GM21390 (cell line): ENCODE results near the gene C14orf119.

ENCODE experiments used
- ATAC-seq: cut with Tn5 transposase; IDR thresholded peaks from one replicate; pipeline ENCODE4 v1.9.1; 2021; ENCODE audit not compliant: unreplicated experiment

C14orf119 gene

GRCh38 chr14:23086565-23086964, 8.7 kb upstream of the C14orf119 start:
- ATAC-seq, result no peak

DNA sequence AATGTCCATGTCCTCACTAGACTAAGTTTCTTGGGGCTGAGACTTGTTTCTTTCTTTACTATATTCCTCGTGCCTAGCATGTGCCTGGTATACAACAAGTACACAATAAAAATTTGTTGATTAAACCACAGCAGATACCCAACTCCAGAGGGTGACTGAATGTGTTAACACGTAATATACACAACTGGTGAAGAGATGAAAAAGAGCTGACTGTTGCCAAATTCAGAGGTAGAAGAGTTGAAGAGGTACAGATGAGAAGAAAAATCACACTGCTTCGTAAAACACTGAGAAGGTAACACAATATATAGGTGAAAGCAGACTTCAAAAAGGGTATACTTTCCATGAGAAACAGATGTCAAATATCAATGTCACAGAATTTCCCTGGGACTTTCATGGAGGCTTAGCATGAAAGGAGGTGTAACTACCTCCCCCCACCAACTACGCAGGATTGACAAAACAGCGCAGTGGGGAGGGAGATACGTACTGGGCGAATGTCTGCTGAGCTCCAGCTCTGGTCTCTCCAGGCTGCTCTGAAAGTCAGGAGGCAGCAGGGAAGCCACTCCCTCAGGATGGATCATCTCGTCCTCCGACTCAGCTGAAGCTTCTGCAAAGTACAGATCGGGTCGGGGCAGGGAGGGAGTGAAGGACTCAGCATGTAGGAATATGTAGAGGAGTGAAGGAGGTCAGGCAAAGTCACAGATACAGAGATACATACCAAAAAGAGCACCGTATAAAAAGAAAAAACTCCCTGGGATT, 5.6 kb upstream of the C14orf119 start:
- no peak for ATAC-seq

DNA sequence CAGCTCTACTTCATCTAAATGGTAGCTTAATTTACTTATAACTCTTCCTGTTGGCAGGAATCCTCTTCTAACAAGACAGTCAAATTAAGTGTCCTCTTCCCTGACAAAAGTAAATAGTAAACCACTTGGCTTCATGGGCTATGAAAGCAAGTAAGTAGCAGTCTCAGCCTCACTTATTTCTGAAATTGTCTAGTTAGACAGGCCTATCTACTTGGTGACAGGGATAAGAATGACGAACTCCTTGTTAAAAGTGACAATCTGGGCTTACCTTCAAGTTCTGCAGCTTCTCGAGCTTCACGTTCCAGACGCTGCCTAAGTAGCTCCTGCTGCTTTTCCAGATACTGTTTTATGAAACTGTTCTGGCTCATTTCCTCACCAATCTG, 5.1 kb upstream of the C14orf119 start:
- ATAC-seq, result no peak

DNA sequence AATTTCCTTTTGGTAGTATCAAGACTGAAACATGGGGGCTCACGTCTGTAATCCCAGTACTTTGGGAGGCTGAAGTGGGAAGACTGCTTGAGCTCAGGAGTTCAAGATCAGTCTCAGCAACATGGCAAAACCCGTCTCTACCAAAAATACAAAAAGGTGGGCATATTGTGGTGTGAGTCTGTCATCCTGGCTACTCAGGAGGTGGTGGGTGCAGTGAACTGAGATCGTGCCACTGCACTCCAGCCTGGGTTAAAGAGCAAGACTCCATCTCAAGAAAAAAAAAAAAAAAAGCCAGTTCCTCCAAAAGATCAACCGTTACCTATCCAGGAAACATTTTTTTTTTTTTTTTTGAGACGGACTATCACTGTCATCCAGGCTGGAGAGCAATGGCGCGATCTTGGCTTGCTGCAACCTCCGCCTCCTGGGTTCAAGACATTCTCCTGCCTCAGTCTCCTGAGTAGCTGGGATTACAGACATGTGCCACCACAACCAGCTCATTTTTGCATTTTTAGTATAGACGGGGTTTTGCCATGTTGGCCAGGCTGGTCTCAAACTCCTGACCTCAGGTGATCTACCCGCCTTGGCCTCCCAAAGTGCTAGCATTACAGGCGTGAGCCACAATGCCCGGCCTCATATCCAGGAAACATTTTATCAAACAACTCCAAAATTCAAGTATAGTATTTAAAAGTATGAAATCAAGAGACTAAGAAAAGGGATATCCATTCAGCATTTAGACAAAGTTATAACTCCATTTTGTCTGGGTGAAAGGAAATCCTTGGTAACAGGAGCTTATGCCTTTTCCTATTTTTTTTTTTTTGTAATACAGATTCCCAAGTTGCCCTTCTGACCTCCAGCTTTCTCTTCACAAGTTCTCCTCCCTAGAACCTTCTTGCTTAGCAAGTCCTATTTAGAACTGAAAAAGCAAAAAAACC, 3.7 kb upstream of the C14orf119 start:
- ATAC-seq, result no peak

DNA sequence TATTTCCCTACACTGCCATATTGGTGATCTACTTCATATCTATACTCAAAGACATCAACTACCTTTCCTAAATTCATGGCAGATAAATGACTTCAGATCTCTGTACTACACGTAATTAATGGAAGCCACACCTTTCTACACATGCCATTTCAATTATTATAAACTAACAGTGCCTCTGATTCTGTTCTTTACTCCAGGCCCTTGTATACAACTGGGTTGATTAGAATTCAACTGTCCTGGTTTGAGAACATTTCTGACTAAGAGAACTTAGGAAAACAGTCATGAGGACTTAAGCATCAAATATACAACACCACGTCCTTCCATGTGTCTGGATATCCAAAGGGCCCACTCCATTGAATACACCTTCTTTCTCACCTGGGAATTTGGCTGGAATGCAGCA, 2.2 kb upstream of the C14orf119 start:
- no peak for ATAC-seq

GRCh38 chr14:23093526-23093925, 1.8 kb upstream of the C14orf119 start:
- no peak for ATAC-seq

GRCh38 chr14:23093991-23094665, 1.2 kb upstream of the C14orf119 start:
- ATAC-seq, result no peak

DNA sequence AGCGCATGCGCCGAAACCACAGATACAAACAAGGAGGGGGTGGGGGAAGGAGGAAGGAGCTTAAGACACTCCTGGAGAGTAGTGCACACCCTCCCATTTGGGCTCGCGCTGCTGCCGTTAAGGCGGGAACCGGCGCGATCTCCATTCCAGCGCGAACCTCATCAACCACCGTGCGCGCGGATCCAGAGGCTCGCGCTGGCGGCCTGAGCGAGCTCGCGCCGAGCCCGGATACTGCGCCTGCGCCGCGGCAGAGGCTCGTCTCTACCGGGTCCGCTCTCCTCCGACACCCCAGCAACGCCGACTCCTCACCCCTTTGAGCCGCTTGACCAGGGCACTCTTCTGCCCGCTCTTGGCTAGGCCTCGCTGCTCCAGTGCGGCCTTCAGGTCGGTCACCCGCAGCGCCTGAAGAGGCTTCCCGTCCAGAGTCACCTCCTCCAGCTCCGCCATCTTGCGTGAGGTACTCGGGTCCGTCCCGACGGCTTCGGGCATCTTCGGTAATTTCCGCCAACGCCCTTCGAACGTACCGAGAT, 574 bp upstream of the C14orf119 start, which contains the start of gene ACIN1:
TSS of gene ACIN1 (minus strand) at position 471 of the 530 bp plus-strand sequence. CDS start at position 447, 24 bp downstream.
- peak; percentile 38 for ATAC-seq

DNA sequence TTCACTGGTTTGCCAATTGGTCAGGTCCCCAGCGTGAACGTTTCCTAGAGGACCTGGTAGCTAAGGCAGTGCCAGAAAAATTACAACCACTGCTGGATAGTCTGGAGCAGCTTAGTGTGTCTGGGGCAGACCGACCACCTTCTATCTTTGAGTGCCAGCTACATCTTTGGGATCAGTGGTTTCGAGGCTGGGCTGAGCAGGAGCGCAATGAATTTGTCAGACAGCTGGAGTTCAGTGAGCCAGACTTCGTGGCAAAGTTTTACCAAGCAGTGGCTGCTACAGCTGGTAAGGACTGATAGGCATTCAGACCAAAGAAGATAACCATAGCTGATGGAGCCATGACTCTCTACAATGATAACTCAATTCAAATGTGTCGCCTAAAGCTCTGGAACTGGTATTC, 2.5 kb downstream of the C14orf119 start:
- ATAC-seq, result no peak

DNA sequence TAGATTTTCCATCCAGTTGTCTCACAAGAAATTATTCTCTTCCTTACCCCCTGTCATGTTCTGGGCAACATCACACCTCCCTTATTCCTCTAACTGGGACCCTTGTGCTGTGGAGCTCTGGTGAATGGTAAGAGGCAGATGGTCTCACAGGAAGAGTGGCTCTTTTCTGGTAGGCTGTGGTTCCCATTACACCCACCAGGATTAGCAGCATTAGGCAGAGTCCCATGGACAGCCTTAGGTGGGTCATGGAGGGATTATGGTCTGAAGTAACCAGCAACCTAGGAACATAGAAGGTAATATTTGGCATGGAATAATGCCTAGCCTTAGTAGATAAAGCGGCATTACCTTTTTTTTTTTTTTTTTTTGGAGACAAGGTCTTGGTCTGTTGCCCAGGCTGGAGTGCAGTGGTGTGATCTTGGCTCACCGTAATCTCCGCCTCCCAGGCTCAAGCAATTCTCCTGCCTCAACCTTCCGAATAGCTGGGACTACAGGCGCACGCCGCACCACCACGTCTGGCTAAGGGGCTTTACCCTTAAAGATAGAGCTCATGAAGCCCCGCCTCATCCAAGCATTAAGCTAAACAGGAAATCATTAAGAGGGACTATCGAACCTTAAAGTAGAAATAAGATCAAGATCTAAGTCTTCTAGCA, 4.0 kb downstream of the C14orf119 start:
- ATAC-seq, result no peak

DNA sequence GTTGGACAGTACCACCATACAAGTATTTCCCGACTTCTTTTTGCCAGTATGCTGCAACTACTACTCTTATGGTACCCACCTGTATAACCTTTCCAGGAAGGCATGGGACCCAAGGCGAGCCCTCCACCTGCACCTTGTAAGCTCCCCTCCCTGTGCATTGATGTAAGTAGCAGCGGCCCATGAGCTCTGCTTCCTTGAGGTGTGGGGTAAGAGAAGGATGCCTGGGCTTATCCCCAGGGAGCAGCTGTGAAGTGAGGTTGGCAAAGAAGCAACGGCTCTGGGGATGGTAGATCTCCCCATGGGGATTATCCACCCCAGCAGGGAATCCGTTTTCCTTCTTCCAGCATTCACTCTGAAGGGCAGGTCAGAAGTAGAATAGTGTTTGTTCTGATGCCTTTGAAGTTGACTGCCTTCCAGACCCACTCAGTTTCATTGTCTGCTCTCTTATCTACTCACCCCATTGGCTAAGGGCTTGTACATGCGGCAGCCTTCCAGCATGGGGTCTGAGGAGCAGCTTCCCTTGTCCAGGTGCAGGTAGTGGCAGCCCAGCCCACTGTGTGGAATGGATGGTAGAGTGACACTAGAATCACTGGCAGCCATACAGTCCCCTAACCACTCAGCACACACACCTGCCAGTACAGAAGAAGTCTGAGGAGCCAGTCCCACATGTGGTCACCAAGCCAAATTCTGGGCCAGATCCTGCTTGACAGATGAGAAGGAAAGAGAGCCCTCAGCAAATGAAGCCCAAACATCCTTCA, 6.1 kb downstream of the C14orf119 start:
- no peak for ATAC-seq

- no peak for ATAC-seq
Measured at GRCh38 chr14:23101986-23102625, 6.8 kb downstream of the C14orf119 start.

DNA sequence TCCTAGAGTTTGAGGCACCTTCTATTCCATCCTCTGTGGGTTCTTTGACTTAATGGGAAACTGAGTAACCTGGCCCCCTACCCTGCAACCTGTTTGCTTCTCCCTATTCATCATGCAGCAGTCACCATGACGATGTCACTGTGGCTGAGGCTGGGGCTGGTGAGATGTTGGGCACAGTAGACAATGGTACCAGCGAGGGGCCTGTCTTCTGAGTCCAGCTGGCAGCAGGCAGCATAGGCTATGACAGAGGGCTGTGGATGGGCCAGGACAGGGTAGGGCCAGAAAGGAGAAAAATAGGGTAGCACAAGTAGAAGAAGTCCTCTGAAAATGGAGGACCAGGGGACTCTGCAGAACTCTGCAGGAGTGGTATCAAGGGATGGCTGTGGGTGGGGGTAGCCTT, 7.5 kb downstream of the C14orf119 start:
- ATAC-seq, result no peak

DNA sequence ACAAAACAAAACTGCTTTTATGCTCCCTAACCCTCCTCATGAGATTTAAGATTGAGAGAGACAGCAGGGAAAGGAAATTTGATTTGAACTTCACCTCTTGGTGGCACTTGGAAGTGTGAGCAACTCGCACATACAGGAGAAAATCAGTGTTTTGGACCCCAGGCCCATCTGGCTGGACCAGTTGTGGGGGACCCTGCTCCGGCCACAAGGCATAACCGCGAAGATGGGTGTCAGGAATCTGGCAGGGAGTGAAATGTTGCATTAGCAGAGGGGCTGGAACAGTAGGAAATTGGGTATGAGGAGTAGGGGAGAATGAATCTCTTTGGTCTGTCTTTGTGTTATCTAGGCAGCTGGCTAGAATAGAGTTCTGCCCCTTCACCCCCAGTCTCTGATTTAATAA, 8.3 kb downstream of the C14orf119 start:
- ATAC-seq, result no peak

- no peak for ATAC-seq
Measured at GRCh38 chr14:23104070-23104590, 8.8 kb downstream of the C14orf119 start.

DNA sequence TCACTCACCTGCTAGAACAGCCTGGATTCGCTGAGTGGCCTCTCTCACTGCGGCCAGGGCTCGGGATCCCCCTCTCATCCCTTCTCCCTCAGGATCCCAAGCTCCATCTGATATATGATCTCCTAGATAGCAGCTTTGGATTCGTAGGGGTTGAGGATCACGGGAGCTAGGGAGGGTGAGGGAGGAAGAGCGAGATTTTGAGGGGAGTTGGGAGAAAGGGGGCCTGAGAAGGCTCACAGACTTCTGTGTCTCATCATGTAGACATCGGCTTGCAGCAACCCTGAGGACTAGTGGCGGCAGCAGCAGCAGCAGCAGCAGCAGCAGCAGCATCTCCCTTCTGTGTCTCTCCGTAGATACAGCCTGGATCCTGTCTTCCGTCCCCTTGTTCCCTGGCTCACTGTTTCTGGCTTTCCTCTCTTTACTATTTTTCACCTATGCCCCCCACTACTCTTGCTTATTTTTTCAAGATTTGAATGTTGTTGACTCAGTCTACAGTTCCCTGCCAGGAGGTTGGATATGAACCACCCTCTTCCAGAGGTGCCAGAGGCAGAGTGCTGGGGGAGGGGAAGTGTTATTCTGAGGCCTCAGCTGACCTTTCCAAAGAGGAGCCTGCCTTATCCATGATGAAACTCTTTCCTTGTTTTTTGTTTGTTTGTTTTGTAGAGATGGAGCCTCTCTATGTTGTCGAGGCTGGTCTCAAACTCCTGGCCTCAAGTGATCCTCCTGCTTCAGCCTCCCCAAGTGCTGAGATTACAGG, 9.5 kb downstream of the C14orf119 start, which contains the start of gene CIROP:
TSS of gene CIROP (minus strand) at position 399 of the 757 bp plus-strand sequence. CDS start at position 330, 69 bp downstream.
- ATAC-seq, result no peak

GRCh38 chr14:23105348-23105824, 10.1 kb downstream of the C14orf119 start:
- ATAC-seq, result no peak

- ATAC-seq, result no peak
Measured at GRCh38 chr14:23106747-23107045, 11.4 kb downstream of the C14orf119 start.
